SK-N-SH treated with all-trans-retinoic acid at 6 μM for 48 hours (cell line): ENCODE measurements around the gene CBX1.
"Not testable (repeated sequence)": the region's sequence is repeated elsewhere in the genome, so short reads cannot be mapped to it uniquely, and the experiment has no call there.

ENCODE experiments used
- BACH2 ChIP-seq: fragments of 250-450 bp; sonication (Bioruptor Pico); IDR thresholded peaks from 2 replicates; pipeline ENCODE4 v1.9.0; 2021; ENCODE audit warnings: mild to moderate bottlenecking, borderline replicate concordance
- PPARA ChIP-seq: fragments of 250-450 bp; sonication (Bioruptor Pico); IDR thresholded peaks from 2 replicates; pipeline ENCODE4 v1.5.0; 2020; ENCODE audit warnings: mild to moderate bottlenecking, borderline replicate concordance
- TOX ChIP-seq: fragments of 250-450 bp; sonication (Bioruptor Pico); IDR thresholded peaks from 2 replicates; pipeline ENCODE4 v1.8.0; 2021; ENCODE audit warnings: mild to moderate bottlenecking, moderate library complexity, borderline replicate concordance
- ZFP3 ChIP-seq: fragments of 250-450 bp; sonication (Bioruptor Pico); IDR thresholded peaks from 2 replicates; pipeline ENCODE4 v1.5.0; 2020; ENCODE audit warnings: mild to moderate bottlenecking, moderate library complexity
- ZNF70 ChIP-seq: fragments of 450-650 bp; formaldehyde crosslinking; IDR thresholded peaks from 2 replicates; pipeline ENCODE4 v1.5.0; 2020; ENCODE audit warnings: mild to moderate bottlenecking, moderate library complexity
- TF ChIP-seq, protein P1 (sequence below): fragments of 250-450 bp; sonication (Bioruptor Pico); IDR thresholded peaks from 2 replicates; pipeline ENCODE4 v1.8.0; 2021; ENCODE audit warnings: low read depth, mild to moderate bottlenecking, moderate library complexity, borderline replicate concordance

DNA sequence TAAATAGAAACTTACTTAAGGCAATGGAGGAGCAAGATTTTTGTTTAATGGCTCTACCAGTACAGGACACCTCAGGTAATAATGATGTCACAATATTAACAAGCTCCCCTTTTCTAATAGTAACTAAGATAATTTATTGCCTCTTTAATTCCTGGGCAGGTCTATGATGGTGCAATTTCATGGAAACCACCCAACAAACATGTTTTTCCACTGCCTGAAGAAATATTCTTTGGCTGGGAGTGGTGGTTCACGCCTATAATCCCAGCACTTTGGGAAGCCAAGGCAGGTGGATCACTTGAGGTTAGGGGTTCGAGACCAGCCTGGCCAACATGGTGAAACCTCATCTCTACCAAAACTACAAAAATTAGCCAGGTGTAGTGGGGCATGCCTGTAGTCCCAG lies 33.5 kb downstream of the CBX1 start:
- TF ChIP-seq BACH2 (CRISPR knock-in tag); TOX (CRISPR knock-in tag); ZFP3 (CRISPR knock-in tag); ZNF70; PPARA: not testable (repeated sequence)
- TF ChIP-seq, protein P1, sequence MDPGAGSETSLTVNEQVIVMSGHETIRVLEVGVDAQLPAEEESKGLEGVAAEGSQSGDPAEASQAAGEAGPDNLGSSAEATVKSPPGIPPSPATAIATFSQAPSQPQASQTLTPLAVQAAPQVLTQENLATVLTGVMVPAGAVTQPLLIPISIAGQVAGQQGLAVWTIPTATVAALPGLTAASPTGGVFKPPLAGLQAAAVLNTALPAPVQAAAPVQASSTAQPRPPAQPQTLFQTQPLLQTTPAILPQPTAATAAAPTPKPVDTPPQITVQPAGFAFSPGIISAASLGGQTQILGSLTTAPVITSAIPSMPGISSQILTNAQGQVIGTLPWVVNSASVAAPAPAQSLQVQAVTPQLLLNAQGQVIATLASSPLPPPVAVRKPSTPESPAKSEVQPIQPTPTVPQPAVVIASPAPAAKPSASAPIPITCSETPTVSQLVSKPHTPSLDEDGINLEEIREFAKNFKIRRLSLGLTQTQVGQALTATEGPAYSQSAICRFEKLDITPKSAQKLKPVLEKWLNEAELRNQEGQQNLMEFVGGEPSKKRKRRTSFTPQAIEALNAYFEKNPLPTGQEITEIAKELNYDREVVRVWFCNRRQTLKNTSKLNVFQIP (CRISPR knock-in tag), result not testable (repeated sequence)
